PFSK-1 (cell line): ENCODE data around the gene GRID1.

ENCODE experiments used
- FOXP2 ChIP-seq: optimal IDR thresholded peaks from 2 replicates; pipeline ENCODE3; 2011; ENCODE audit warnings: borderline replicate concordance, control low read depth, inconsistent platforms; ENCODE audit not compliant: insufficient read depth; ENCODE audit errors: extremely low read length, extremely low read depth
- POLR2AphosphoS5 ChIP-seq: IDR thresholded peaks from 2 replicates; pipeline ENCODE4 v1.6.1; 2012; ENCODE audit warnings: low read depth, mild to moderate bottlenecking, control low read depth, low read length, moderate library complexity
- SIN3A ChIP-seq: IDR thresholded peaks from 2 replicates; pipeline ENCODE4 v1.6.1; 2012; ENCODE audit warnings: mild to moderate bottlenecking, low read length, moderate library complexity, borderline replicate concordance; ENCODE audit not compliant: insufficient read depth
- TAF1 ChIP-seq: IDR thresholded peaks from 2 replicates; pipeline ENCODE4 v1.6.1; 2012; ENCODE audit warnings: low read length, control low read depth, borderline replicate concordance; ENCODE audit not compliant: insufficient read depth
- TF ChIP-seq, protein P1 (sequence below), 2 experiments: IDR thresholded peaks; 2 replicates each; pipeline versions ENCODE4 v1.6.1 to v1.8.0; 2011 to 2012; ENCODE audit warnings: low read depth in 2 of 2, low read length in 2 of 2, control low read depth in 1 of 2, inconsistent platforms in 1 of 2, mild to moderate bottlenecking in 1 of 2, moderate library complexity in 1 of 2; ENCODE audit not compliant: insufficient read depth in 1 of 2

Gene GRID1

DNA sequence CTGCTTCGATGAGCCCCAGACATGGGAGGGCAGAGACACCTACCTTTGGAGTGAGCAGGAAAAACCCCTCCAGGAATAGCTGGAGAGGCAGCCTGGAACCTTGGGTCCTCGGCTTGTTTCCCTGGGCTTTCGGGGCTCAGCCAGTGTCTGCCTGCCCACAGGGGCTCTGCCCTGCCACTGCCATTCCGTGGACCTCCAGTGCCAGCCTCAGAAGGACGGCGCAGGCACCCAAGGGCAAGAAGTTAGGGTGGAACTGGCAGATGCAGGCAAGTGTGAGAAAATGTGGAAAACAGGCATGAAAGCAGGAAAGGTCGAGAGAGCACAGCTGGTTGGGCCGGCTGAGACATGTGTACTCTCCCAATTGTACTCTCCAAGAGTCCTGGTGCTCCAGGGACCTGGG, 281.5 kb downstream of the GRID1 start:
- TF ChIP-seq POLR2AphosphoS5, result no peak
- TF ChIP-seq, protein P1, sequence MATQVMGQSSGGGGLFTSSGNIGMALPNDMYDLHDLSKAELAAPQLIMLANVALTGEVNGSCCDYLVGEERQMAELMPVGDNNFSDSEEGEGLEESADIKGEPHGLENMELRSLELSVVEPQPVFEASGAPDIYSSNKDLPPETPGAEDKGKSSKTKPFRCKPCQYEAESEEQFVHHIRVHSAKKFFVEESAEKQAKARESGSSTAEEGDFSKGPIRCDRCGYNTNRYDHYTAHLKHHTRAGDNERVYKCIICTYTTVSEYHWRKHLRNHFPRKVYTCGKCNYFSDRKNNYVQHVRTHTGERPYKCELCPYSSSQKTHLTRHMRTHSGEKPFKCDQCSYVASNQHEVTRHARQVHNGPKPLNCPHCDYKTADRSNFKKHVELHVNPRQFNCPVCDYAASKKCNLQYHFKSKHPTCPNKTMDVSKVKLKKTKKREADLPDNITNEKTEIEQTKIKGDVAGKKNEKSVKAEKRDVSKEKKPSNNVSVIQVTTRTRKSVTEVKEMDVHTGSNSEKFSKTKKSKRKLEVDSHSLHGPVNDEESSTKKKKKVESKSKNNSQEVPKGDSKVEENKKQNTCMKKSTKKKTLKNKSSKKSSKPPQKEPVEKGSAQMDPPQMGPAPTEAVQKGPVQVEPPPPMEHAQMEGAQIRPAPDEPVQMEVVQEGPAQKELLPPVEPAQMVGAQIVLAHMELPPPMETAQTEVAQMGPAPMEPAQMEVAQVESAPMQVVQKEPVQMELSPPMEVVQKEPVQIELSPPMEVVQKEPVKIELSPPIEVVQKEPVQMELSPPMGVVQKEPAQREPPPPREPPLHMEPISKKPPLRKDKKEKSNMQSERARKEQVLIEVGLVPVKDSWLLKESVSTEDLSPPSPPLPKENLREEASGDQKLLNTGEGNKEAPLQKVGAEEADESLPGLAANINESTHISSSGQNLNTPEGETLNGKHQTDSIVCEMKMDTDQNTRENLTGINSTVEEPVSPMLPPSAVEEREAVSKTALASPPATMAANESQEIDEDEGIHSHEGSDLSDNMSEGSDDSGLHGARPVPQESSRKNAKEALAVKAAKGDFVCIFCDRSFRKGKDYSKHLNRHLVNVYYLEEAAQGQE (IDR thresholded peaks at IDR 0.05; ENCODE audit: insufficient read depth in 1 of 2, low read depth in 2 of 2, low read length in 2 of 2), result no peak
- TF ChIP-seq TAF1, result no peak
- no peak for TF ChIP-seq SIN3A
- TF ChIP-seq FOXP2, result no peak

DNA sequence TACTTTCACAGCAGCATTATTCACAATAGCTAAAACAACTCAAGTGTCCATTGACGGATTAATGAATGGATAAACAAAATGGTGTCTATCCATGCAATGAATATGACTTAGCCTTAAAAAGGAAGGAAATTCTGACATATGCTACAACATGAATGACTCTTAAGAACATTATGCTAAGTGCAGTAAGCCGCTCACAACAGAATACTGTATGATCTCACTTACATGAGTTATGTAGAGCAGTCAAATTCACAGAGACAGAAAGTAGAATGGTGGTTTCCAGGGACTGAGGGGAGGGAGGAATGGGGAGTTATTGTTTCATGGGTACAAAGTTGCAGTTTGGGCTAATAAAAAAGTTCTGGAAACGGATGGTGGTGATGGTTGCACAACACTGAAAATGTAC, 282.0 kb downstream of the GRID1 start:
- TF ChIP-seq TAF1 (no peak), SIN3A (no peak)

DNA sequence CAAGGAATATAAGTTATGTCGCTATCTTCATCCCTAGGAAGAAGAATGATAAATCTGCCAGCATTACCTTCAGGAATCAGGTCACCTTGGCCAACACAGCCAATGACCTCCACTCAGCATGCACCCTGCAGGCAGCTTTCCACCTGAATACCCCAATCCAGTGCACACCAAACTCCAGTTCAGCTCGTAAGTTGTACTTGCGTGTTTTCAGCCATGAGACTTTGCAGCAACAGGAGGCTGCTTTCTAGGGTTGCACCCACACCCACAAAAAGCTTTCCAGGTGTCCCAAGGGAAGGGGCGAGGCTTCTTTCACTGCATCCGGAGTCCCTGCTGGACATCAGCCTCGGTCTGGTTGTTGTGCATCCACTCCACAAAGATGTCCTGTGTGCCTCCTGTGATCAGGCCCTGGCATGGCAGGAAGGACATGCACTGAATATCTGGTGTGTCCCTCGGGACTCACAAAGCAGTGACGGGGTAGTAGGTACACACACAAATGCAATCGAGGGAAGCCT, 282.9 kb downstream of the GRID1 start:
- TF ChIP-seq, protein P1 (IDR thresholded peaks at IDR 0.05; ENCODE audit: insufficient read depth in 1 of 2, low read depth in 2 of 2, low read length in 2 of 2), result no peak
- TF ChIP-seq POLR2AphosphoS5 (no peak), SIN3A (no peak), TAF1 (no peak), FOXP2 (no peak)

DNA sequence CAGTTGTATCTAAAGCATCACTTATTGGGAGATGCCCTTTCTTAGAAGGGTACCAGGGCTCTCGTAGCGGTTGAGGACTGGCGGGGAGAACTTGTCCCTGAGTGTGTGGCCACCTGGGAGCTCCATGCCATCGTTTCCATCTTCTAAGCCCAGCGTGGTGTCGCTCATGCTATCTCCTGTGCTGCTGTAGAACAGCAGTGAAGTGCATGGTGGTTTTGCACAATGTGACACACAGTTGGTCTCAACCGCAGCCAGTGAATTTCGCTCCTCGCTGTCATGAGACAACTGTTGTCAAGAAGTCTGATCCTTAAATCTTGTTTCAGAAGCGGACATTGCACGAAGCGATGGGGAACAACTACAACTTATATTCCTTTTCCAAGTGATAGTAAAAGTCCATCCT, 283.4 kb downstream of the GRID1 start:
- TF ChIP-seq FOXP2 (no peak), TAF1 (no peak), SIN3A (no peak), POLR2AphosphoS5 (no peak)
- TF ChIP-seq, protein P1 (IDR thresholded peaks at IDR 0.05; ENCODE audit: insufficient read depth in 1 of 2, low read depth in 2 of 2, low read length in 2 of 2), result no peak

DNA sequence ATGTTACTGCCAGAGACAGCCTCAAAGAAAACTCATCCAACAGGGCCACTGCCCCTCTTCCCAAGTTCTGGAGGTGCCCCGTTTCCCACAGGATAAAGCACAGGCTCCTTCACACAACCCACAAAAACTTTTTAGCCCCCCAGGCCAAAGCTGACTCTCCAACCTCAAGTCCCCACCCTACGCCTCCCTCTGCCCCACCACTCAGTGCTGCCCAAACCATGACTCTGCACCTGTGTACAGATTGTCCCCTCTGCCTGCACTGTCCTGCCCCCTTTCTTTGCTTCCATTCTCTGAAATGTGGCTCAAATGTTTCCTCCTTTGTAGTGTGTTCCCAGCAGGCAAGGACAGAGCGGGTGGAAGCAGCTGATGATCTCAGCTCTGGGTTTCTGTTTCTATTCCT, 284.0 kb downstream of the GRID1 start:
- TF ChIP-seq, protein P1 (IDR thresholded peaks at IDR 0.05; ENCODE audit: insufficient read depth in 1 of 2, low read depth in 2 of 2, low read length in 2 of 2), result no peak
- no peak for TF ChIP-seq TAF1
- TF ChIP-seq SIN3A, result no peak
